Panc1 (cell line): ENCODE measurements around the gene HOATZ. TPM values are rescaled to one million over a fixed set of nuclear protein-coding genes. Genes with fewer than 3 reads are reported as not detected.

Experiments
- ATAC-seq: fragments of 200-7000 bp; cut with Tn5 transposase; 2 replicates; pipeline ENCODE4 v1.9.1; 2020; ENCODE audit warnings: mild to moderate bottlenecking, moderate library complexity
- BruUV-seq: library from RNA; stranded (reverse); fragments of 400-500 nt; replicated peaks from 2 replicates; lab custom pipeline; 2021; lab: Mats Ljungman, UMichigan
- CTCF ChIA-PET: fragments of 300-600 bp; sonication (Branson Sonifier 250); formaldehyde crosslinking; loops from one replicate; lab custom pipeline; 2022; ENCODE audit warnings: antibody characterized with exemption; lab: Charles Lee
- POLR2A ChIA-PET: fragments of 300-600 bp; sonication (Branson Sonifier 250); formaldehyde crosslinking; loops from one replicate; lab custom pipeline; 2022; ENCODE audit warnings: antibody characterized with exemption; lab: Charles Lee
- DNase-seq: peaks from one replicate; pipeline ENCODE4 v3.0.0-alpha.2; 2010; ENCODE audit warnings: low read depth, low spot score
- H3K27ac ChIP-seq: 2 replicates; pipeline ENCODE4 v1.5.1; 2011; ENCODE audit warnings: mild to moderate bottlenecking, low read length, inconsistent platforms
- H3K27me3 ChIP-seq: fragments of 200-500 bp; sonication (Bioruptor generic); 2 replicates; pipeline ENCODE4 v1.6.0; 2014; ENCODE audit warnings: low read length, inconsistent platforms; ENCODE audit not compliant: control insufficient read depth, insufficient read depth
- H3K36me3 ChIP-seq: fragments of 200-500 bp; sonication (Bioruptor generic); 2 replicates; pipeline ENCODE4 v1.5.1; 2014; ENCODE audit warnings: inconsistent platforms, mild to moderate bottlenecking, low read length, moderate library complexity; ENCODE audit not compliant: control insufficient read depth, insufficient read depth
- H3K4me1 ChIP-seq: 2 replicates; pipeline ENCODE4 v1.5.1; 2011; ENCODE audit warnings: inconsistent platforms, mild to moderate bottlenecking, low read length, moderate library complexity; ENCODE audit not compliant: control insufficient read depth, insufficient read depth
- H3K4me3 ChIP-seq, 2 experiments: 2 replicates each; pipeline ENCODE4 v1.5.1; 2011 to 2012; ENCODE audit warnings: low read depth in 2 of 2, low read length in 2 of 2, mild to moderate bottlenecking in 2 of 2, inconsistent platforms in 1 of 2, moderate library complexity in 1 of 2
- H3K9me3 ChIP-seq: fragments of 200-500 bp; sonication (Bioruptor generic); 2 replicates; pipeline ENCODE4 v1.5.1; 2014; ENCODE audit warnings: low read depth, mild to moderate bottlenecking, inconsistent platforms, low read length, moderate library complexity; ENCODE audit not compliant: control insufficient read depth, insufficient read depth
- POLR2AphosphoS5 ChIP-seq: IDR thresholded peaks from 2 replicates; pipeline ENCODE4 v1.6.1; 2012; ENCODE audit warnings: mild to moderate bottlenecking, low read depth, low read length, moderate library complexity
- SIN3A ChIP-seq: IDR thresholded peaks from 2 replicates; pipeline ENCODE4 v1.6.1; 2012; ENCODE audit warnings: low read depth, mild to moderate bottlenecking, low read length, moderate library complexity, borderline replicate concordance; ENCODE audit not compliant: insufficient read depth
- TCF7L2 ChIP-seq: IDR thresholded peaks from 2 replicates; pipeline ENCODE4 v1.6.1; 2011; ENCODE audit warnings: mild to moderate bottlenecking, low read depth, low read length, inconsistent platforms
- in situ Hi-C: cut with HindIII; loops from 2 replicates; pipeline ENCODE4 v1.10.0; 2016; ENCODE audit warnings: low sequenced_read_pairs, low pct_unique_long_range_greater_than_20kb
- intact Hi-C: fragments of 100-400 bp; cut with micrococcal nuclease; formaldehyde crosslinking; loops from one replicate; pipeline ENCODE4 v1.10.0; 2022; ENCODE audit not compliant: unreplicated experiment
- total RNA-seq: library from RNA; stranded (reverse); gene quantifications from one replicate; pipeline ENCODE4 v1.2.1, GENCODE V29; 2021; ENCODE audit not compliant: unreplicated experiment
- TF ChIP-seq, protein P1 (sequence below), 2 experiments: IDR thresholded peaks; 2 replicates each; pipeline ENCODE4 v1.6.1; 2011 to 2012; ENCODE audit warnings: low read depth in 2 of 2, control low read depth in 1 of 2, low read length in 1 of 2, mild to moderate bottlenecking in 1 of 2, moderate library complexity in 1 of 2; ENCODE audit not compliant: insufficient read depth in 1 of 2
- TF ChIP-seq, protein P2 (sequence below): fragments of 450-650 bp; IDR thresholded peaks from 2 replicates; pipeline ENCODE4 v1.5.1; 2017; ENCODE audit warnings: mild to moderate bottlenecking

Gene HOATZ
- total RNA-seq, 1 experiment from 2014 or later, result not detected

DNA sequence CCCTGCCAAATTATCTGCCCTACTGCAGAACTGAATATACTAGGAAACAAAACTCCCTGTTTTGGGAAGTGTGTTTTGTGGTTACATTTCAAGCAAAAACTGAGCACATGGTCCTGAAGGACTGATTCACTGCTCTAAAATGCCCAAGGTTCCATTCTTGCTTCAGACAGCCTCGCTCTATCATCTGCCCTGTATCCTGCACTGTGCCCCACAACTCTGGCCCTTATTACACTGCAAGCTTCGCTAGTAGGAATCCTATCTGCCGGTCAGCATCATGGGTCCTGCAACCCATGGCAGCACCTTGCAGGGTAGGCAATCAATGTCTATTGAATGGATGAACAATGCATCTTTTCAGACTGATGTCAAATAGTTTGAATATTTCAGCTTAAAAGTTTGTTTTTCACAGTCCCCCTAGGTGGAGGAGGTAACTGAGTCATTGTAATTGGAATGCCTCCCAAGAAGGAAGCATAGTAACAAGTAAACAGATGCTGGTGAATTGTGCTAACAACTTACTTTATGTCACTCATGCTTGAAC, 47.3 kb downstream of the HOATZ start:
- no TSS peak for BruUV-seq
- in situ Hi-C loops, result no loop called here
- no peaks in the 10 kb centered on the region for H3K27me3 ChIP-seq
- ATAC-seq (peak; percentile 85), DNase-seq (peak; percentile 39)
- H3K36me3 ChIP-seq, result no peaks in the 10 kb centered on the region
- TF ChIP-seq, protein P1, sequence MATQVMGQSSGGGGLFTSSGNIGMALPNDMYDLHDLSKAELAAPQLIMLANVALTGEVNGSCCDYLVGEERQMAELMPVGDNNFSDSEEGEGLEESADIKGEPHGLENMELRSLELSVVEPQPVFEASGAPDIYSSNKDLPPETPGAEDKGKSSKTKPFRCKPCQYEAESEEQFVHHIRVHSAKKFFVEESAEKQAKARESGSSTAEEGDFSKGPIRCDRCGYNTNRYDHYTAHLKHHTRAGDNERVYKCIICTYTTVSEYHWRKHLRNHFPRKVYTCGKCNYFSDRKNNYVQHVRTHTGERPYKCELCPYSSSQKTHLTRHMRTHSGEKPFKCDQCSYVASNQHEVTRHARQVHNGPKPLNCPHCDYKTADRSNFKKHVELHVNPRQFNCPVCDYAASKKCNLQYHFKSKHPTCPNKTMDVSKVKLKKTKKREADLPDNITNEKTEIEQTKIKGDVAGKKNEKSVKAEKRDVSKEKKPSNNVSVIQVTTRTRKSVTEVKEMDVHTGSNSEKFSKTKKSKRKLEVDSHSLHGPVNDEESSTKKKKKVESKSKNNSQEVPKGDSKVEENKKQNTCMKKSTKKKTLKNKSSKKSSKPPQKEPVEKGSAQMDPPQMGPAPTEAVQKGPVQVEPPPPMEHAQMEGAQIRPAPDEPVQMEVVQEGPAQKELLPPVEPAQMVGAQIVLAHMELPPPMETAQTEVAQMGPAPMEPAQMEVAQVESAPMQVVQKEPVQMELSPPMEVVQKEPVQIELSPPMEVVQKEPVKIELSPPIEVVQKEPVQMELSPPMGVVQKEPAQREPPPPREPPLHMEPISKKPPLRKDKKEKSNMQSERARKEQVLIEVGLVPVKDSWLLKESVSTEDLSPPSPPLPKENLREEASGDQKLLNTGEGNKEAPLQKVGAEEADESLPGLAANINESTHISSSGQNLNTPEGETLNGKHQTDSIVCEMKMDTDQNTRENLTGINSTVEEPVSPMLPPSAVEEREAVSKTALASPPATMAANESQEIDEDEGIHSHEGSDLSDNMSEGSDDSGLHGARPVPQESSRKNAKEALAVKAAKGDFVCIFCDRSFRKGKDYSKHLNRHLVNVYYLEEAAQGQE (IDR thresholded peaks at IDR 0.05; ENCODE audit: insufficient read depth in 1 of 2, low read depth in 2 of 2, low read length in 1 of 2), result no peak
- TF ChIP-seq, protein P2, sequence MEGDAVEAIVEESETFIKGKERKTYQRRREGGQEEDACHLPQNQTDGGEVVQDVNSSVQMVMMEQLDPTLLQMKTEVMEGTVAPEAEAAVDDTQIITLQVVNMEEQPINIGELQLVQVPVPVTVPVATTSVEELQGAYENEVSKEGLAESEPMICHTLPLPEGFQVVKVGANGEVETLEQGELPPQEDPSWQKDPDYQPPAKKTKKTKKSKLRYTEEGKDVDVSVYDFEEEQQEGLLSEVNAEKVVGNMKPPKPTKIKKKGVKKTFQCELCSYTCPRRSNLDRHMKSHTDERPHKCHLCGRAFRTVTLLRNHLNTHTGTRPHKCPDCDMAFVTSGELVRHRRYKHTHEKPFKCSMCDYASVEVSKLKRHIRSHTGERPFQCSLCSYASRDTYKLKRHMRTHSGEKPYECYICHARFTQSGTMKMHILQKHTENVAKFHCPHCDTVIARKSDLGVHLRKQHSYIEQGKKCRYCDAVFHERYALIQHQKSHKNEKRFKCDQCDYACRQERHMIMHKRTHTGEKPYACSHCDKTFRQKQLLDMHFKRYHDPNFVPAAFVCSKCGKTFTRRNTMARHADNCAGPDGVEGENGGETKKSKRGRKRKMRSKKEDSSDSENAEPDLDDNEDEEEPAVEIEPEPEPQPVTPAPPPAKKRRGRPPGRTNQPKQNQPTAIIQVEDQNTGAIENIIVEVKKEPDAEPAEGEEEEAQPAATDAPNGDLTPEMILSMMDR, result no peak
- no peak for TF ChIP-seq SIN3A
- intact Hi-C loops, result no loop called here
- ChIA-PET CTCF (no interaction called here), POLR2A (no interaction called here)
- no peak overlapping the region for H3K4me3 ChIP-seq
- H3K9me3 ChIP-seq, result no peaks in the 10 kb centered on the region
- H3K27ac ChIP-seq, result no peak overlapping the region
- no peaks in the 10 kb centered on the region; the same call in 1 of the 2 replicates for H3K4me1 ChIP-seq

DNA sequence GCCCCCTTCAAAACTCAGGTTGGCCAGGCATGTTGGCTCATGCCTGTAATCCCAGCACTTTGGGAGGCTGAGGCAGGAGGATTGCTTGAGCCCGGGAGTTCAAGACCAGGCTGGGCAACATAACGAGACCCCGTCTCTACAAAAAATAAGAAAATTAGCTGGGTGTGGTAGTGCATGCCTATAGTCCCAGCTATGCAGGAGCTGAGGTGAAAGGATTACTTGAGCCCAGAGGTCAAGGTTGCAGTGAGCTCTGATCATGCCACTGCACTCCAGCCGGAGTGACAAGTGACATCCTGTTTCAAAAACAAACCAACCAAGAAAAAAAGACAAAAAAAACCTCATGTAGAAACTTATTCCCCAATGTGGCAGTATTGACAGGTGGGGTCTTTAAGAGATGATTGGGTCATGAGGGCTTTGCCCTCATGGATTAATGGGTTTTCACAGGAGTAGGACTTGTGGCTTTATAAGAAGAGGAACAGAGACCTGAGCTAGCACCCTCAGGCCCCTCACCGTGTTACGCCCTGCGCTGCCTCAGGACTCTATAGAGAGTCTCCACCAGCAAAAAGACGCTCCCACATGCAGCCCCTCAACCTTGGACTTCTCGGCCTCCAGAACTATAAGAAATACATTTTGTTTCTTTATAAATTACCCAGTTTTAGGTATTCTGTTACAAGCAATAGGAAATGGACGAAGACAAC, 48.3 kb downstream of the HOATZ start:
- ChIA-PET POLR2A (interaction anchor here (0.6 kb wide), 1 partner anchor 270 kb away, joined by 3 read pairs; no protein-coding TSS in a partner anchor), CTCF (interaction anchor here (0.6 kb wide), 1 partner anchor 302 kb away, joined by 3 read pairs; no protein-coding TSS in a partner anchor)
- BruUV-seq, result no TSS peak
- Histone ChIP-seq H3K36me3 (no peaks in the 10 kb centered on the region), H3K27ac (no peak overlapping the region), H3K4me1 (no peaks in the 10 kb centered on the region; the same call in 1 of the 2 replicates), H3K9me3 (no peaks in the 10 kb centered on the region), H3K27me3 (no peaks in the 10 kb centered on the region), H3K4me3 (no peak overlapping the region)
- intact Hi-C loops (no loop called here), in situ Hi-C loops (no loop called here)
- ATAC-seq (no peak), DNase-seq (no peak)
- TF ChIP-seq, protein P2, result no peak
- TF ChIP-seq, protein P1 (IDR thresholded peaks at IDR 0.05; ENCODE audit: insufficient read depth in 1 of 2, low read depth in 2 of 2, low read length in 1 of 2), result no peak
- TF ChIP-seq TCF7L2, result no peak
- no peak for TF ChIP-seq SIN3A
- no peak for TF ChIP-seq POLR2AphosphoS5
